ENCODE results near the gene EPSTI1.

EPSTI1 gene

DNA sequence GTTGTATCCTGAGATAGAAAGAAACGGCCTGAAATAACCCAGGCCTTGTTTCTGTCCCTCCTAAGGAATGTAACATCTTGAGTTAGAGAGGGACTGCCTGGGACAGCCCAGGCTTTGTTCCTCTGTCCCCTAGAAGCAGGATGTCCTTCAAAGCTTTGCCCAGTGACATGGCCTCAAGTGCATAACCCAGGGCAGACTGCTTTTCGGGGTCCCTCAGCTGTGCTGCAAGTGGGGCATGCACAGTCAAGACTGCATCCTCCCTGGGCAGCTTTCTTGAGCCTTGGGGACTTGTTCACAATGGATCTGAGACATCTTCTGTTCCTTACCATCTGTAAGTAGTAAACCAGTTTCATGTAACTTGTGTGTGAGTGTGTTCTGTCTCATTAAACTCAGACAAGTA lies 7.5 kb upstream of the EPSTI1 start:
- TF ChIP-seq, protein P1, sequence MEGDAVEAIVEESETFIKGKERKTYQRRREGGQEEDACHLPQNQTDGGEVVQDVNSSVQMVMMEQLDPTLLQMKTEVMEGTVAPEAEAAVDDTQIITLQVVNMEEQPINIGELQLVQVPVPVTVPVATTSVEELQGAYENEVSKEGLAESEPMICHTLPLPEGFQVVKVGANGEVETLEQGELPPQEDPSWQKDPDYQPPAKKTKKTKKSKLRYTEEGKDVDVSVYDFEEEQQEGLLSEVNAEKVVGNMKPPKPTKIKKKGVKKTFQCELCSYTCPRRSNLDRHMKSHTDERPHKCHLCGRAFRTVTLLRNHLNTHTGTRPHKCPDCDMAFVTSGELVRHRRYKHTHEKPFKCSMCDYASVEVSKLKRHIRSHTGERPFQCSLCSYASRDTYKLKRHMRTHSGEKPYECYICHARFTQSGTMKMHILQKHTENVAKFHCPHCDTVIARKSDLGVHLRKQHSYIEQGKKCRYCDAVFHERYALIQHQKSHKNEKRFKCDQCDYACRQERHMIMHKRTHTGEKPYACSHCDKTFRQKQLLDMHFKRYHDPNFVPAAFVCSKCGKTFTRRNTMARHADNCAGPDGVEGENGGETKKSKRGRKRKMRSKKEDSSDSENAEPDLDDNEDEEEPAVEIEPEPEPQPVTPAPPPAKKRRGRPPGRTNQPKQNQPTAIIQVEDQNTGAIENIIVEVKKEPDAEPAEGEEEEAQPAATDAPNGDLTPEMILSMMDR (conservative IDR thresholded peaks at IDR 0.05; ENCODE audit: low read depth, low read length), result no peak
- no peak overlapping the region for H3K4me2 ChIP-seq
- no peak overlapping the region for H2AFZ ChIP-seq (ENCODE audit: low read depth)
- H3K27ac ChIP-seq, result no peak overlapping the region
- no peak overlapping the region for H3K4me3 ChIP-seq (IDR thresholded peaks at IDR 0.05; ENCODE audit: insufficient read depth, low read depth, low read length)
- no peaks in the 10 kb centered on the region for H3K4me1 ChIP-seq (ENCODE audit: low read depth, poor library complexity, severe bottlenecking)
- H4K20me1 ChIP-seq (ENCODE audit: insufficient read depth), result no peaks in the 10 kb centered on the region
- no peaks in the 10 kb centered on the region for H3K79me2 ChIP-seq (ENCODE audit: insufficient read depth, low read depth)
- no peaks in the 10 kb centered on the region for H3K27me3 ChIP-seq (ENCODE audit: insufficient read depth, low read depth)
- no peaks in the 10 kb centered on the region for H3K36me3 ChIP-seq (ENCODE audit: insufficient read depth)
- H3K9ac ChIP-seq, result no peak overlapping the region

DNA sequence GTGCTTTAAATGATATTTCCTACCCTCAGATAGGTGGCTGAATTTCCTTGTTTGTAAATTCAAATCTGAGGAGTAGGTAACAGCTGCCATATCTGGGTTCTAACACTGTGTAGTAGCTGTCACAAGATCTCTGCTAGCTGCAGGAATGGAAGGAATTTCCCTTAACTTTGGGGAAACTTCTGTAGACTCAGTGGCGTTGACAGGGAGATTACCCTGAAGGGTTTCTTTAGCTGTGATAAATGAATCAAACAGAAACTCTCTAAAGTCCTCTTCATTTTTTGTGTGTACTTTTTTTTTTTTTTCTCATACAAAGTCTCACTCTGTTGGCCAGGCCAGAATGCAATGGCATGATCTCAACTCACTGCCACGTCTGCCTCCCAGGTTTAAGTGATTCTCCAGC lies 5.3 kb upstream of the EPSTI1 start:
- no peaks in the 10 kb centered on the region for H3K79me2 ChIP-seq (ENCODE audit: insufficient read depth, low read depth)
- no peak overlapping the region for H3K27ac ChIP-seq
- H2AFZ ChIP-seq (ENCODE audit: low read depth), result no peak overlapping the region
- H3K4me1 ChIP-seq (ENCODE audit: low read depth, poor library complexity, severe bottlenecking), result peaks cover 16% of the 10 kb centered on the region
- H4K20me1 ChIP-seq (ENCODE audit: insufficient read depth), result no peaks in the 10 kb centered on the region
- no peak overlapping the region for H3K4me3 ChIP-seq (IDR thresholded peaks at IDR 0.05; ENCODE audit: insufficient read depth, low read depth, low read length)
- no peaks in the 10 kb centered on the region for H3K27me3 ChIP-seq (ENCODE audit: insufficient read depth, low read depth)
- H3K9ac ChIP-seq, result no peak overlapping the region
- no peak overlapping the region for H3K4me2 ChIP-seq
- TF ChIP-seq, protein P1 (conservative IDR thresholded peaks at IDR 0.05; ENCODE audit: low read depth, low read length), result no peak
- H3K36me3 ChIP-seq (ENCODE audit: insufficient read depth), result no peaks in the 10 kb centered on the region

DNA sequence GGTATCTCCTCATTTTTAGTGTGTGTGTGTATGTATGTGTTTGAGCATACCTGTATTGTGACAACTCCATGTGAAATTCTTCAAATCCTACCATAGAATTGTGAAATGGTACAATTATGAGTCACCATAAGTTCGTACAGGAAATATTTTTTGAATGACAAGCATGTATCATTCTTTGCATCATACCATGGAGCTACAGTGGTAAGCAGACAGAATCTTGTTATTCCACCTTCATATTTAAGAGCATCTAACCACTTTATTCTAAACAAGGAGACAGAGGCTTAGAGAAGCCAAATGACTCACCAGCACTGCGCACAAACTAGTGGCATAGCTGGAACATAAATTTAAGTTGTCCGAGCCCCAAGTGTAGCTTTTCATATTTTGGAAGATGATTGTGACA lies 4.5 kb upstream of the EPSTI1 start:
- no peaks in the 10 kb centered on the region for H4K20me1 ChIP-seq (ENCODE audit: insufficient read depth)
- H3K27ac ChIP-seq, result no peak overlapping the region
- no peak overlapping the region for H3K4me3 ChIP-seq (IDR thresholded peaks at IDR 0.05; ENCODE audit: insufficient read depth, low read depth, low read length)
- H3K27me3 ChIP-seq (ENCODE audit: insufficient read depth, low read depth), result no peaks in the 10 kb centered on the region
- TF ChIP-seq, protein P1 (conservative IDR thresholded peaks at IDR 0.05; ENCODE audit: low read depth, low read length), result no peak
- H3K36me3 ChIP-seq (ENCODE audit: insufficient read depth), result no peaks in the 10 kb centered on the region
- H3K4me1 ChIP-seq (ENCODE audit: low read depth, poor library complexity, severe bottlenecking), result peaks cover 17% of the 10 kb centered on the region
- H3K4me2 ChIP-seq, result no peak overlapping the region
- H3K79me2 ChIP-seq (ENCODE audit: insufficient read depth, low read depth), result no peaks in the 10 kb centered on the region
- H3K9ac ChIP-seq, result no peak overlapping the region
- no peak overlapping the region for H2AFZ ChIP-seq (ENCODE audit: low read depth)

DNA sequence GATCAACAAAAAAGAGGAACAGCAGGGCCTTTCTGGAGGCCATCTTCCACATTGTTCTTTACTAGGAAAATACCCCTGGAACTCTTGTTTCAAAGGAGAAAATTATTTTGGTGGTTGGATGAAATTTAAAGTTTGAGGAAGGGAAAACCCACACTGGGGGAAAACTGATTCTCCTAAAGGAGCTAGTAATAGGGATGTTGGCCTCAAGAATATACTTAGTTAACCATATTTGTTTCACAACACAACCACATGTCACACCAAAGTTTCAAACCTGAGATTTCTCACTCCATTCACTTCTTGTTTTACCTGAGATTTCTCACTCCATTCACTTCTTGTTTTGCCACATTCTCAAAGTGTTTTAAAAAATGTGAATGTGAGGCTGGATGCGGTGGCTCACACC lies 2.8 kb upstream of the EPSTI1 start:
- Histone ChIP-seq H4K20me1 (ENCODE audit: insufficient read depth) (no peaks in the 10 kb centered on the region), H3K27ac (no peak overlapping the region), H3K4me2 (no peak overlapping the region), H2AFZ (ENCODE audit: low read depth) (no peak overlapping the region), H3K4me1 (ENCODE audit: low read depth, poor library complexity, severe bottlenecking) (peaks cover 32% of the 10 kb centered on the region), H3K79me2 (ENCODE audit: insufficient read depth, low read depth) (no peaks in the 10 kb centered on the region), H3K4me3 (IDR thresholded peaks at IDR 0.05; ENCODE audit: insufficient read depth, low read depth, low read length) (no peak overlapping the region), H3K36me3 (ENCODE audit: insufficient read depth) (no peaks in the 10 kb centered on the region), H3K27me3 (ENCODE audit: insufficient read depth, low read depth) (no peaks in the 10 kb centered on the region), H3K9ac (no peak overlapping the region)
- TF ChIP-seq, protein P1 (conservative IDR thresholded peaks at IDR 0.05; ENCODE audit: low read depth, low read length), result no peak

All from KMS-11 (cell line).